B cell (primary cell): ENCODE data around the gene TYRP1. TPM values are rescaled to one million over a fixed set of nuclear protein-coding genes. Genes with fewer than 3 reads are reported as not detected.

Experiments used
- ATAC-seq: fragments of 200-7000 bp; cut with Tn5 transposase; one replicate; pipeline ENCODE4 v1.10.0; 2021; ENCODE audit warnings: low read depth, mild to moderate bottlenecking, moderate number of reproducible peaks, moderate library complexity
- CTCF ChIA-PET: fragments of 350-600 bp; sonication (Branson Sonifier 250); formaldehyde crosslinking; loops from one replicate; lab custom pipeline; 2021; ENCODE audit warnings: antibody characterized with exemption, inconsistent platforms; lab: Charles Lee
- POLR2A ChIA-PET: fragments of 350-600 bp; sonication (Branson Sonifier 250); formaldehyde crosslinking; loops from one replicate; lab custom pipeline; 2021; ENCODE audit warnings: antibody characterized with exemption; lab: Charles Lee
- DNase-seq: peaks from one replicate; pipeline ENCODE4 v3.0.0; 2013
- H2AFZ ChIP-seq: 2 replicates; pipeline ENCODE4 v1.6.1; 2012; ENCODE audit warnings: mild to moderate bottlenecking, low read depth, low read length; ENCODE audit not compliant: insufficient read depth, poor library complexity, severe bottlenecking
- H3K27ac ChIP-seq, 2 donors: 1 replicate in 1 of 2; 2 replicates in 1 of 2; pipeline ENCODE4 v1.5.1; 2012 to 2013; ENCODE audit warnings: low read length in 2 of 2, mild to moderate bottlenecking in 2 of 2, moderate library complexity in 1 of 2
- H3K27me3 ChIP-seq, 4 experiments: fragments of 200-600 bp in 1 of 4; sonication (generic) in 1 of 4; replicated peaks in 1 of 4; 1 replicate in 2 of 4; 2 replicates in 2 of 4; pipeline versions ENCODE4 v1.6.1 to v1.7.0; 2013 to 2016; ENCODE audit warnings: low read length in 3 of 4, mild to moderate bottlenecking in 2 of 4, mixed read lengths in 1 of 4, moderate library complexity in 1 of 4; ENCODE audit not compliant: insufficient read depth in 4 of 4, control insufficient read depth in 3 of 4; ENCODE audit errors: control extremely low read depth in 1 of 4
- H3K36me3 ChIP-seq, 2 experiments: replicated peaks in 1 of 2; 1 replicate in 1 of 2; 2 replicates in 1 of 2; pipeline versions ENCODE4 v1.6.1 to v1.7.1; 2013; ENCODE audit warnings: low read length in 1 of 2; ENCODE audit not compliant: insufficient read depth in 2 of 2, control insufficient read depth in 1 of 2; ENCODE audit errors: control extremely low read depth in 1 of 2, extremely low read depth in 1 of 2
- H3K4me1 ChIP-seq, 2 donors: fragments of 200-600 bp in 1 of 2; sonication (generic) in 1 of 2; 1 replicate in 1 of 2; 2 replicates in 1 of 2; pipeline versions ENCODE4 v1.5.1 to v1.6.1; 2013 to 2017; ENCODE audit warnings: low read length in 2 of 2; ENCODE audit not compliant: control insufficient read depth in 2 of 2, insufficient read depth in 2 of 2
- H3K4me2 ChIP-seq: replicated peaks from 2 replicates; pipeline ENCODE3; 2012; ENCODE audit warnings: mild to moderate bottlenecking, low read depth, low read length; ENCODE audit not compliant: poor library complexity, severe bottlenecking
- H3K4me3 ChIP-seq, 5 experiments: fragments of 200-600 bp in 1 of 5; sonication (generic) in 1 of 5; 1 replicate in 3 of 5; 2 replicates in 2 of 5; pipeline versions ENCODE4 v1.5.1 to v1.7.0; 2011 to 2016; ENCODE audit warnings: low read length in 4 of 5, mild to moderate bottlenecking in 4 of 5, low read depth in 2 of 5, control low read depth in 1 of 5, moderate library complexity in 1 of 5; ENCODE audit not compliant: insufficient read depth in 1 of 5; ENCODE audit errors: control extremely low read depth in 1 of 5, extremely low read depth in 1 of 5
- H3K79me2 ChIP-seq: fragments of 200-600 bp; sonication (generic); one replicate; pipeline ENCODE4 v1.6.0; 2016; ENCODE audit warnings: low read length; ENCODE audit not compliant: control insufficient read depth, insufficient read depth
- H3K9ac ChIP-seq: fragments of 200-600 bp; sonication (generic); 2 replicates; pipeline ENCODE4 v1.6.1; 2017; ENCODE audit warnings: mild to moderate bottlenecking, low read length, moderate library complexity
- H3K9me3 ChIP-seq, 3 donors: one replicate each; pipeline versions ENCODE4 v1.6.1 to v1.7.1; 2013; ENCODE audit warnings: low read length in 2 of 3; ENCODE audit not compliant: control insufficient read depth in 2 of 3, insufficient read depth in 1 of 3; ENCODE audit errors: control extremely low read depth in 1 of 3
- H4K20me1 ChIP-seq: 2 replicates; pipeline ENCODE4 v1.6.0; 2012; ENCODE audit warnings: mild to moderate bottlenecking, low read length; ENCODE audit not compliant: insufficient read depth, control insufficient read depth, poor library complexity, severe bottlenecking
- H3K27ac Mint-ChIP-seq: one replicate; pipeline ENCODE4 v1.8.0; 2021; ENCODE audit warnings: mixed read lengths
- H3K27me3 Mint-ChIP-seq: one replicate; pipeline ENCODE4 v1.8.0; 2021; ENCODE audit warnings: mixed read lengths
- H3K4me1 Mint-ChIP-seq: one replicate; pipeline ENCODE4 v1.8.0; 2021; ENCODE audit warnings: mixed read lengths
- H3K4me3 Mint-ChIP-seq: one replicate; pipeline ENCODE4 v1.8.0; 2021; ENCODE audit warnings: mixed read lengths
- H3K9me3 Mint-ChIP-seq: one replicate; pipeline ENCODE4 v1.8.0; 2022; ENCODE audit warnings: mixed read lengths; ENCODE audit not compliant: insufficient read depth
- CTCF ChIP-seq: fragments of 200-600 bp; IDR thresholded peaks from one replicate; pipeline ENCODE4 v1.8.0; 2022; ENCODE audit warnings: antibody characterized with exemption, mild to moderate bottlenecking
- EZH2 ChIP-seq: IDR thresholded peaks from 2 replicates; pipeline ENCODE4 v1.6.1; 2012; ENCODE audit warnings: borderline replicate concordance, low read depth, mild to moderate bottlenecking, moderate library complexity, low read length; ENCODE audit not compliant: insufficient read depth, poor library complexity, severe bottlenecking
- WGBS: methylation state at CpG from one replicate; pipeline ENCODE4 v1.1.5; 2013; ENCODE audit warnings: missing lambda C conversion rate; ENCODE audit not compliant: insufficient coverage; 5-methylcytosine and 5-hydroxymethylcytosine counted together
- intact Hi-C: fragments of 100-400 bp; cut with micrococcal nuclease; formaldehyde crosslinking; loops from one replicate; pipeline ENCODE4 v1.10.0; 2022
- polyA plus RNA-seq: library from polyadenylated mRNA; depleted of rRNA; stranded (reverse); fragments of >200 nt; gene quantifications from 2 replicates; pipeline ENCODE4 v1.2.3, GENCODE V29; 2012
- total RNA-seq, 2 donors: library from RNA; stranded (reverse); fragments of 120-200 nt in 1 of 2; gene quantifications; 1 replicate in 1 of 2; 2 replicates in 1 of 2; pipeline versions ENCODE4 v1.2.3 to v1.2.4, GENCODE V29; 2013 to 2022

The TYRP1 gene
- total and polyA plus RNA-seq, 2 donors (not counting 1 experiment from before 2014, with no cell fraction given) = not detected

- no peak overlapping the region for H3K4me2 ChIP-seq
- no peaks in the 10 kb centered on the region for H3K36me3 ChIP-seq
- no peak overlapping the region for H3K4me3 Mint-ChIP-seq
- WGBS = no CpG with 5 or more reads among the region's 3 CpGs
- H4K20me1 ChIP-seq = no peaks in the 10 kb centered on the region
- H3K27ac Mint-ChIP-seq = no peak overlapping the region
- intact Hi-C loops = no loop called here
- no peak overlapping the region for H3K27ac ChIP-seq
- H3K4me1 Mint-ChIP-seq = no peaks in the 10 kb centered on the region
- no peaks in the 10 kb centered on the region for H3K27me3 Mint-ChIP-seq
- no peak overlapping the region for H3K4me3 ChIP-seq
- H3K9me3 Mint-ChIP-seq = no peaks in the 10 kb centered on the region
- no peaks in the 10 kb centered on the region for H3K27me3 ChIP-seq
- H2AFZ ChIP-seq = no peak overlapping the region
- no peaks in the 10 kb centered on the region for H3K9me3 ChIP-seq
- ChIA-PET CTCF (no interaction called here), POLR2A (no interaction called here)
- TF ChIP-seq CTCF = no peak
- TF ChIP-seq EZH2 = no peak
- no peak overlapping the region for H3K9ac ChIP-seq
- H3K4me1 ChIP-seq = no peaks in the 10 kb centered on the region
- H3K79me2 ChIP-seq = no peaks in the 10 kb centered on the region
- ATAC-seq = no peak
- DNase-seq = no peak
Observed at GRCh38 chr9:12753931-12754330, 60.7 kb downstream of the TYRP1 start.

GRCh38 chr9:12759761-12760160 lies 66.6 kb downstream of the TYRP1 start:
- Histone ChIP-seq H3K4me1 (no peaks in the 10 kb centered on the region), H3K4me3 (no peak overlapping the region), H3K9me3 (no peaks in the 10 kb centered on the region), H3K36me3 (no peaks in the 10 kb centered on the region), H3K4me2 (no peak overlapping the region), H3K79me2 (no peaks in the 10 kb centered on the region), H4K20me1 (no peaks in the 10 kb centered on the region), H3K27ac (no peak overlapping the region), H3K27me3 (no peaks in the 10 kb centered on the region), H3K9ac (no peak overlapping the region), H2AFZ (no peak overlapping the region)
- no peak overlapping the region for H3K27ac Mint-ChIP-seq
- DNase-seq = no peak
- no peaks in the 10 kb centered on the region for H3K9me3 Mint-ChIP-seq
- TF ChIP-seq CTCF = no peak
- TF ChIP-seq EZH2 = no peak
- ATAC-seq = no peak
- POLR2A ChIA-PET = no interaction called here
- H3K27me3 Mint-ChIP-seq = no peaks in the 10 kb centered on the region
- H3K4me1 Mint-ChIP-seq = no peaks in the 10 kb centered on the region
- intact Hi-C loops = no loop called here
- CTCF ChIA-PET = no interaction called here
- no CpG with 5 or more reads among the region's 1 CpG for WGBS
- no peak overlapping the region for H3K4me3 Mint-ChIP-seq

Other genes with a start within 250 kb of the TYRP1 start
- gene LURAP1L, start 81.6 kb downstream of the TYRP1 start, total RNA-seq = not detected in 2 replicates
- gene LURAP1L, start 81.6 kb downstream of the TYRP1 start, polyA plus RNA-seq = not detected in 2 replicates